Sigmoid colon (tissue), 7 donors: ENCODE results near the gene PDE6B. TPM values are rescaled to one million over a fixed set of nuclear protein-coding genes. Genes with fewer than 3 reads are reported as not detected.
"Not testable (repeated sequence)": the region's sequence is repeated elsewhere in the genome, so short reads cannot be mapped to it uniquely, and the experiment has no call there.

Experiments
- DNase-seq: peaks from one replicate; pipeline ENCODE4 v3.0.0-alpha.2; 2019
- H3K27ac ChIP-seq, 4 donors: fragments of 200-600 bp; sonication (generic); one replicate each; pipeline ENCODE4 v1.5.1; 2016 to 2019; ENCODE audit warnings: mild to moderate bottlenecking in 1 of 4
- H3K27me3 ChIP-seq, 3 donors: fragments of 200-600 bp; sonication (generic); one replicate each; pipeline ENCODE4 v1.5.1; 2019; ENCODE audit warnings: mild to moderate bottlenecking in 1 of 3
- H3K36me3 ChIP-seq, 4 donors: fragments of 200-600 bp; sonication (generic); one replicate each; pipeline ENCODE4 v1.5.1; 2016 to 2019
- H3K4me1 ChIP-seq, 4 donors: fragments of 200-600 bp; sonication (generic); one replicate each; pipeline ENCODE4 v1.5.1; 2017 to 2019
- H3K4me3 ChIP-seq, 4 donors: fragments of 200-600 bp; sonication (generic); one replicate each; pipeline ENCODE4 v1.5.1; 2017 to 2019; ENCODE audit warnings: mild to moderate bottlenecking in 2 of 4, moderate library complexity in 1 of 4
- H3K9me3 ChIP-seq, 4 donors: fragments of 200-600 bp in 3 of 4; sonication (generic) in 3 of 4; one replicate each; pipeline versions ENCODE4 v1.5.1 to v1.6.1; 2013 to 2019
- EP300 ChIP-seq, 4 donors: sonication (generic); formaldehyde crosslinking; IDR thresholded peaks; one replicate each; pipeline ENCODE4 v1.6.1; 2017; ENCODE audit warnings: antibody characterized with exemption in 4 of 4
- POLR2A ChIP-seq, 2 donors: fragments of 450-650 bp; IDR thresholded peaks; one replicate each; pipeline ENCODE4 v1.6.1; 2016; ENCODE audit warnings: antibody characterized with exemption in 2 of 2, mild to moderate bottlenecking in 2 of 2, moderate library complexity in 2 of 2
- POLR2AphosphoS5 ChIP-seq, 4 donors: sonication (generic); formaldehyde crosslinking; IDR thresholded peaks; one replicate each; pipeline ENCODE4 v1.6.1; 2017; ENCODE audit warnings: antibody characterized with exemption in 4 of 4
- WGBS, 2 donors: extraction: QIAGEN DNeasy Blood & Tissue Kit; methylation state at CpG; one replicate each; pipeline ENCODE4 v1.1.7; 2013; 5-methylcytosine and 5-hydroxymethylcytosine counted together
- intact Hi-C: fragments of 100-400 bp; cut with DNase I; formaldehyde crosslinking; loops from one replicate; pipeline ENCODE4 v1.15.1; 2023
- polyA plus RNA-seq, 3 donors: library from polyadenylated mRNA; stranded (reverse); fragments of 200-250 nt; gene quantifications; one replicate each; pipeline ENCODE4 v1.2.3, GENCODE V29; 2013
- total RNA-seq, 4 donors: library from RNA; depleted of rRNA; stranded (reverse); fragments of >200 nt; gene quantifications; one replicate each; pipeline ENCODE4 v1.1.0, GENCODE V29; 2016
- TF ChIP-seq, protein P1 (sequence below), 4 experiments: fragments of 450-650 bp in 3 of 4; fragments of 200-600 bp in 1 of 4; IDR thresholded peaks; one replicate each; pipeline ENCODE4 v1.5.1; 2016 to 2019; ENCODE audit warnings: antibody characterized with exemption in 4 of 4, mild to moderate bottlenecking in 3 of 4, moderate library complexity in 2 of 4
- donor health status: healthy with polysubstance abuse.
- donor health status: Bipolar disorder and iron deficiency.
- donor health status: healthy.

PDE6B gene
- total and polyA plus RNA-seq, 7 donors = under 0.01 to 5.4 (median 1.5) TPM; not detected in 1

DNA sequence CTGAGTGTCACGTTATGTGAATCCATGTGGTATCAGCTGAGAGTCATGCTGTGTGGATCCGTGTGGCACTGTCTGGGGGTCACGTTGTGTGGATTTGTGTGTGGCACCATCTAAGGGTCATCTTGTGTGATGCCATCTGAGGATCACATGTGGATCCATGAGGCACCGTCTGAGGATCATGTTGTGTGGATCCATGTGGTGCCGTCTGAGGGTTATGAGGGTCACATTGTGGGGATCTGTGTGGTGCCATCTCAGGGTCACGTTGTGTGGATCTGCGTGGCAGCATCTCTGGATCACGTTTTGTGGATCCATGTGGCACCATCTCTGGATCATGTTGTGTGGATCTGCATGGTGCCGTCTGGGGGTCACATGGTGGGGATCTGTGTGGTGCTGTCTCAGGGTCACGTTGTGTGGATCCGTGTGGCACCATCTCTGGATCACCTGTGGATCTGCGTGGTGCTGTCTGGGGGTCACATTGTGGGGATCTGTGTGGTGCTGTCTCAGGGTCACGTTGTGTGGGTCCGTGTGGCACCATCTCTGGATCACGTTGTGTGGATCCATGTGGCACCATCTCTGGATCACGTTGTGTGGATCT, 6.9 kb downstream of the PDE6B start:
- Histone ChIP-seq H3K9me3 (no peaks in the 10 kb centered on the region), H3K4me3 (no peak overlapping the region), H3K27ac (no peak overlapping the region), H3K4me1 (no peaks in the 10 kb centered on the region), H3K27me3 (peaks cover 0 to 29% (median 9%) of the 10 kb centered on the region in 3 donors), H3K36me3 (no peaks in the 10 kb centered on the region)
- TF ChIP-seq, protein P1, sequence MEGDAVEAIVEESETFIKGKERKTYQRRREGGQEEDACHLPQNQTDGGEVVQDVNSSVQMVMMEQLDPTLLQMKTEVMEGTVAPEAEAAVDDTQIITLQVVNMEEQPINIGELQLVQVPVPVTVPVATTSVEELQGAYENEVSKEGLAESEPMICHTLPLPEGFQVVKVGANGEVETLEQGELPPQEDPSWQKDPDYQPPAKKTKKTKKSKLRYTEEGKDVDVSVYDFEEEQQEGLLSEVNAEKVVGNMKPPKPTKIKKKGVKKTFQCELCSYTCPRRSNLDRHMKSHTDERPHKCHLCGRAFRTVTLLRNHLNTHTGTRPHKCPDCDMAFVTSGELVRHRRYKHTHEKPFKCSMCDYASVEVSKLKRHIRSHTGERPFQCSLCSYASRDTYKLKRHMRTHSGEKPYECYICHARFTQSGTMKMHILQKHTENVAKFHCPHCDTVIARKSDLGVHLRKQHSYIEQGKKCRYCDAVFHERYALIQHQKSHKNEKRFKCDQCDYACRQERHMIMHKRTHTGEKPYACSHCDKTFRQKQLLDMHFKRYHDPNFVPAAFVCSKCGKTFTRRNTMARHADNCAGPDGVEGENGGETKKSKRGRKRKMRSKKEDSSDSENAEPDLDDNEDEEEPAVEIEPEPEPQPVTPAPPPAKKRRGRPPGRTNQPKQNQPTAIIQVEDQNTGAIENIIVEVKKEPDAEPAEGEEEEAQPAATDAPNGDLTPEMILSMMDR (IDR thresholded peaks at IDR 0.05) = no peak
- TF ChIP-seq POLR2A (IDR thresholded peaks at IDR 0.05) = no peak
- no peak for TF ChIP-seq EP300 (IDR thresholded peaks at IDR 0.05)
- TF ChIP-seq POLR2AphosphoS5 (IDR thresholded peaks at IDR 0.05) = no peak
- intact Hi-C loops = no loop called here
- DNase-seq = peak; percentile 12
- WGBS, 2 donors = 91 to 94% methylated on average over 16 of the region's 16 CpGs

DNA sequence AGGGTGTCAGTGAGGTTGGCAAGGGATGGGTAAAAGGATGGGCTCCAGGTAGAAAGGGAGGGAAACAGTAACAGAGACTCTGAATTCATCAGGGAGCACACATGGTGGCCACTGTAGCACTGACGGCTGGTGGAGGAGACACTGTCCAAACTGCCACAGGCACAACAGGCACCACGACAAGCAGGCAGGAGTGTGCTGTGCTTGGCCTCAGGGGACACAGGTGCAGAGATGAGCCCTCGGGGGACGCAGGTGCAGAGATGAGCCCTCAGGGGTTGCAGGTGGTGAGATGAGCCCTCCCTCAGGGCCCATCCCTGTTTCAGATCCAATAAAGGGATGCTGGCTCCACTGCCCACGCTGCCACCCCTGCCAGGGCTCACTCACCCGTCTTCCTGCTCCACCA, 7.6 kb downstream of the PDE6B start:
- peak; percentile 24 for DNase-seq
- Histone ChIP-seq H3K27ac (no peak overlapping the region), H3K36me3 (no peaks in the 10 kb centered on the region), H3K9me3 (no peaks in the 10 kb centered on the region), H3K4me1 (no peaks in the 10 kb centered on the region), H3K4me3 (no peak overlapping the region), H3K27me3 (peaks cover 0 to 32% (median 9%) of the 10 kb centered on the region in 3 donors)
- 83 to 86% methylated on average over 6 of the region's 6 CpGs for WGBS, 2 donors
- intact Hi-C loops = no loop called here
- no peak for TF ChIP-seq POLR2A (IDR thresholded peaks at IDR 0.05)

DNA sequence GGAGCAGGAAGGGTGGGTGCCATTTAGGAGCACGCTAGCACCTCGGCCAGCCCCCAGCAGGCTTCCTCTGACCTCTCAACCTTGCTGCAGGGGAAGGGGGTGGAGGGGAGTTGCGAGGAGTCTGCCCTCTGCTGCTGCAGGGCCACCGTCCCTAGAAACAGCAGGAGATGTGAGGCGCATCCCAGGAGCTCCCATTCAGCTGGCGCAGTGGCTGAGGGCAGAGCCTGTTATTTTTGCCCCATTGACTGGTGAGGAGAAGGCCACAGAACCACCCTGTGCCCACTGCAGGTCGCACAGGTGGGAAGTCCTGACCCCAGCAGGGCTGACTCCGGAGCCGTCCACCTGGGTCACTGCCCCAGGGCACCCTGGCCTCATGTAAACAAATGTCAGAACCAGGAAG, 8.0 kb downstream of the PDE6B start:
- no peaks in the 10 kb centered on the region for H3K36me3 ChIP-seq
- peaks cover 0 to 29% (median 8%) of the 10 kb centered on the region in 3 donors for H3K27me3 ChIP-seq
- peak; percentile 21 for DNase-seq
- no peaks in the 10 kb centered on the region for H3K9me3 ChIP-seq
- H3K4me3 ChIP-seq = no peak overlapping the region
- no peak for TF ChIP-seq POLR2AphosphoS5 (IDR thresholded peaks at IDR 0.05)
- no peak for TF ChIP-seq EP300 (IDR thresholded peaks at IDR 0.05)
- TF ChIP-seq, protein P1 (IDR thresholded peaks at IDR 0.05) = no peak
- H3K27ac ChIP-seq = no peak overlapping the region
- no peaks in the 10 kb centered on the region for H3K4me1 ChIP-seq
- 52 to 57% methylated on average over 9 of the region's 9 CpGs for WGBS, 2 donors
- intact Hi-C loops = no loop called here

DNA sequence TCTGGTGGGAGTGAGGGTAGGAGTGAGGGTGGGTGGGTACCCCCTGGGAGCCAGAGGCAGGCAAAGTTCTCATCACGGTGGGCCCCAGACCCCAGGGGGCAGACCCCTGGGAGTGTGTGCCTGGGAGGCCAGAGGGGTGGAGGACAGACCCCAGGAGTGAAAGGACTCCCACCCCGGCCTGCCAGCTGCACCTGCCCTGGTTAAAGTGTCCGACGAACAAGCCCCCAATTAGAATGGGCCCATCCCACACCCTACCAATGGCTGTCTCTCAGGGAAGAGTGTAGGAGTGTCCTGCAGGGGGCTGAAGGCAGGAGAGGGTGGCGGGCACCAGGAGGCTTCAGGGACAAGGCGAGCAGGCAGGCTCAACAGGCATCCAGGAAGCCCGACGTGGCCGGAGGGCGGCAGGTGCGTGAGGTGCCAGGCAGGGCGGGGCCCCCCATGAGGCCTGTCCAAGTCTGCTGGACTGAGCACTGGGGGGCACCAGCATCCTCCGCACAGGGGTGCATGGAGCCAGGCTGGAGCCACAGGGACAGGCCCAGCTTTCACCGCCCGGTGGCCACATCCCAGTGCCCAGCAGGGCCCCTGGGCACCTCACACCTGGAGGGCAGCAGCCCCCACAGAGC, 8.7 kb downstream of the PDE6B start:
- no peak overlapping the region for H3K4me3 ChIP-seq
- intact Hi-C loops = no loop called here
- no peaks in the 10 kb centered on the region for H3K36me3 ChIP-seq
- no peak overlapping the region for H3K27ac ChIP-seq
- WGBS, 2 donors = 53 to 78% methylated on average over 15 of the region's 15 CpGs
- peaks cover 0 to 23% (median 1%) of the 10 kb centered on the region in 3 donors for H3K27me3 ChIP-seq
- no peaks in the 10 kb centered on the region for H3K4me1 ChIP-seq
- peak; percentile 50 for DNase-seq
- TF ChIP-seq, protein P1 (IDR thresholded peaks at IDR 0.05) = no peak
- TF ChIP-seq POLR2AphosphoS5 (IDR thresholded peaks at IDR 0.05) = no peak
- no peak for TF ChIP-seq EP300 (IDR thresholded peaks at IDR 0.05)
- TF ChIP-seq POLR2A (IDR thresholded peaks at IDR 0.05) = no peak
- no peaks in the 10 kb centered on the region for H3K9me3 ChIP-seq

DNA sequence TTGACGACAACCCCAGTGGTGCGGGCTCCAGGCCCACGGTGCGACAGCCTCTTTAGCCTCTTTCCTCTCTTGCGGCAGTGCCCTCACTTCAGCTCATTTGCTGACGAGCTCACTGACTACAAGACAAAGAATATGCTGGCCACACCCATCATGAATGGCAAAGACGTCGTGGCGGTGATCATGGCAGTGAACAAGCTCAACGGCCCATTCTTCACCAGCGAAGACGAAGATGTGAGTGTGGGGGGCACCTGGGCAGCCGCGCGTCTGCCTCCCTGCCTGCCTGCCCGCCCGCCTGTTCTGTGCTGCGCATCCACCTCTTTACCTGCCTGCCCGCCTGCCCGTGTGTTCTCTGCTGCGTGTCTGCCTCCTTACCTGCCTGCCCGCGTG, 9.2 kb downstream of the PDE6B start:
- H3K4me3 ChIP-seq = no peak overlapping the region
- 68 to 80% methylated on average over 23 of the region's 23 CpGs for WGBS, 2 donors
- no peak for TF ChIP-seq POLR2AphosphoS5 (IDR thresholded peaks at IDR 0.05)
- no peak for TF ChIP-seq EP300 (IDR thresholded peaks at IDR 0.05)
- TF ChIP-seq, protein P1 (IDR thresholded peaks at IDR 0.05) = no peak
- no peak for TF ChIP-seq POLR2A (IDR thresholded peaks at IDR 0.05)
- DNase-seq = peak; percentile 19
- no peaks in the 10 kb centered on the region for H3K4me1 ChIP-seq
- H3K9me3 ChIP-seq = no peaks in the 10 kb centered on the region
- peaks cover 0 to 18% (median 0%) of the 10 kb centered on the region in 3 donors for H3K27me3 ChIP-seq
- H3K36me3 ChIP-seq = no peaks in the 10 kb centered on the region
- no peak overlapping the region for H3K27ac ChIP-seq
- intact Hi-C loops = no loop called here

DNA sequence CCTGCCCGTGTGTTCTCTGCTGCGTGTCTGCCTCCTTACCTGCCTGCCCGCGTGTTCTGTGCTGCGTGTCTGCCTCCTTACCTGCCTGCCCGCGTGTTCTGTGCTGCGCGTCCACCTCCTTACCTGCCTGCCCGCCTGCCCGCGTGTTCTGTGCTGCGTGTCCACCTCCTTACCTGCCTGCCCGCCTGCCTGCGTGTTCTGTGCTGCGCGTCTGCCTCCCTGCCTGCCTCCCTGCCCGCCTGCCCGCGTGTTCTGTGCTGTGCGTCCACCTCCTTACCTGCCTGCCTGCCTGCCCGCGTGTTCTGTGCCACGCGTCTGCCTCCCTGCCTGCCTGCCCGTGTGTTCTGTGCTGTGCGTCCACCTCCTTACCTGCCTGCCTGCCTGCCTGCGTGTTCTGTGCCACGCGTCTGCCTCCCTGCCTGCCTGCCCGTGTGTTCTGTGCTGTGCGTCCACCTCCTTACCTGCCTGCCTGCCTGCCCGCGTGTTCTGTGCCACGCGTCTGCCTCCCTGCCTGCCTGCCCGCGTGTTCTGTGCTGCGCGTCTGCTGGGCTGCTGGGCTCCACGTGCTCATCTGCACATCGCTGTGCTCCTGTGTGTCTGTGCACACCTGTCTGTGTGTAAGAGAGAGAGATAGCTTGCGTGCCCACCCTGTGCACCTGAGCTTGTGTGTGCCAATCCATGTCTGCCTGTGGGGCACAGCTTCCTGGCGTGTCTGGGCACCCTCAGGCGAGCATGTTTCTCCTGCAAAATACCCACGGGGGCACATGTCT, 9.9 kb downstream of the PDE6B start:
- H3K4me3 ChIP-seq, H3K27ac ChIP-seq, intact Hi-C loops, H3K4me1 ChIP-seq, H3K9me3 ChIP-seq, H3K36me3 ChIP-seq: not testable (repeated sequence)
- peak; percentile 15 for DNase-seq
- WGBS, 2 donors = 92% methylated on average over 46 of the region's 46 CpGs
- peaks cover 0 to 18% (median 0%) of the 10 kb centered on the region in 3 donors for H3K27me3 ChIP-seq
